Uterus (tissue), 2 donors: ENCODE results near the gene VKORC1.

Experiments
- CTCF ChIP-seq, 4 experiments: fragments of 200-600 bp in 2 of 4; fragments of 450-650 bp in 2 of 4; sonication (generic) in 2 of 4; IDR thresholded peaks; one replicate each; pipeline ENCODE4 v1.5.1; 2016 to 2019; ENCODE audit warnings: antibody characterized with exemption in 4 of 4, mild to moderate bottlenecking in 2 of 4, moderate library complexity in 1 of 4
- POLR2A ChIP-seq, 2 donors: fragments of 450-650 bp; IDR thresholded peaks; one replicate each; pipeline ENCODE4 v1.6.1; 2016; ENCODE audit warnings: antibody characterized with exemption in 2 of 2, mild to moderate bottlenecking in 1 of 2, moderate library complexity in 1 of 2

- TF ChIP-seq CTCF (IDR thresholded peaks at IDR 0.05) (no peak), POLR2A (IDR thresholded peaks at IDR 0.05) (no peak)
These were observed 30.6 kb downstream of the VKORC1 start for GRCh38 chr16:31063843-31064611.
